ENCODE measurements around the gene KLC3.
"Not testable (repeated sequence)": the region's sequence is repeated elsewhere in the genome, so short reads cannot be mapped to it uniquely, and the experiment has no call there.

Gene KLC3

DNA sequence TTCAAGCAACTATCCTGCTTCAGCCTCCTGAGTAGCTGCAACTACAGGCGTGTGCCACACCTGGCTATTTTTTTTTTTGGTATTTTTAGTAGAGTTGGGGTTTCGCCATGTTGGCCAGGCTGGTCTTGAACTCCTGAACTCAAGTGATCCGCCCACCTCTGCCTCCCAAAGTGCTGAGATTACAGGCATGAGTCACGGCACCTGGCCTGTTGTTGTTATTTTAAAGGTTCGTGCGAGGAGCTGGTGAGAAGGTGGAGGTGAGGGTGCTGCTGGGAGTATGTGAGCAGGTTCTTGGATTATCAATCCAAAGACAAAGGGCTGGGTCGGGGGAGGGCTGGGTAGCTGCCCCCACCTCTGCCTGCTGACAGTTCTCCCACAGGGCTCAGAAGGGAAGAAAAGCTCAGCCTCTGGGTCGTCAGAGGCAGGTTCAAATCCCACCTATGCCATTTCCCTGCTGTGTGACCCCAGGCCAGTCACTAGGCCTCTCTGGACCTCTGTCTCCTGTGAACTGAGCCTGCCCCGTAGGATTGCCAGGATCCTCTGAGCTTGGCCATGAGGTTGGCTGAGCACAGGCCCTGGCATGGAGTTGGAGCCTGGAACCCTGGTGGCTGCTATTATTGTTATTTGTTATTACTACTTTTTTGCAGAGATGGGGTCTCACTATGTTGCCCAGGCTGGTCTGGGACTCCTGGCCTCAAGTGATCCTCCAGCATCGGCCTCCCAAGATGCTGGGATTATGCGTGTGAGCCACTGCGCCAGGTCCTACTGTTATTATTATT lies 19.4 kb upstream of the KLC3 start:
- no peak for DNase-seq (ENCODE audit: low read depth in 2 of 2)

DNA sequence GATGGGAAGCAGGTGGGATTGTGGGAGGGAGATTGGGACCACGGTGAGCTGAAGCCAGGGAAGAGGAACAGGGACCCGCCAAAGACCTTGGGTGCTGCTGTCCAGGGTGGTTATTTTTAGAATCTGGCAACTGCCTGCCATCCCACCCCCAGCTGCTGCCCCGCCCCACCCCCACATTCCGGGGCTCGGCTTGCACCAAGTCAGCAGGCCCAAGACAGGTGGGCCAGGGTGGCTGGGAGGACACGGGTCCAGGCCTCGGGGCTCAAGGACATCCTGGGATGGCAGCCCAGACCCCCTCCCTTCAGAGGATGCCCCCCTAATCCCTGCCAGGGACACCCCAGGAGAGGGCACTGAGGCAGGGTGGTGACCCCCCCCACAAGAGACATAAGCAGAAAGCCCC lies 18.7 kb upstream of the KLC3 start:
- DNase-seq (ENCODE audit: low read depth in 2 of 2) = no peak

DNA sequence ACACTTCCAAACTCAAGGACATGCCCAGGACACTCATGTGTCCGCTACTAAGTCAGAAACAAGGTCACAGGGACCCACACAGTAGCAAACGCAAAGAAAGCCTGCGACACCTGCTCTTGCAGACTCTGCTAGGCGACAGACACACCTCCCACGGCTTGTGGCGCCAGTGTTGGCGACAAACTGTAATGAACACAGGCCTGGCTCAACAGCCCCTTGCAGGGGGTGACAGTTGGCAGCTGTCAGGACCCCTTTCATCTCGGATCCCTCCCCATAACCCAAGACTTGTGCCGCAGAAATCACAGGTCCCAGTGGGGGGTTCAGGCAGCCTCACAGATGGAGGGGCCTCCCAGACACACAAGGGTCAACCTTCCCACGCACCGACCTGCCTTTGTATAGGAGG lies 18.2 kb upstream of the KLC3 start:
- DNase-seq (ENCODE audit: low read depth in 2 of 2) = no peak

DNA sequence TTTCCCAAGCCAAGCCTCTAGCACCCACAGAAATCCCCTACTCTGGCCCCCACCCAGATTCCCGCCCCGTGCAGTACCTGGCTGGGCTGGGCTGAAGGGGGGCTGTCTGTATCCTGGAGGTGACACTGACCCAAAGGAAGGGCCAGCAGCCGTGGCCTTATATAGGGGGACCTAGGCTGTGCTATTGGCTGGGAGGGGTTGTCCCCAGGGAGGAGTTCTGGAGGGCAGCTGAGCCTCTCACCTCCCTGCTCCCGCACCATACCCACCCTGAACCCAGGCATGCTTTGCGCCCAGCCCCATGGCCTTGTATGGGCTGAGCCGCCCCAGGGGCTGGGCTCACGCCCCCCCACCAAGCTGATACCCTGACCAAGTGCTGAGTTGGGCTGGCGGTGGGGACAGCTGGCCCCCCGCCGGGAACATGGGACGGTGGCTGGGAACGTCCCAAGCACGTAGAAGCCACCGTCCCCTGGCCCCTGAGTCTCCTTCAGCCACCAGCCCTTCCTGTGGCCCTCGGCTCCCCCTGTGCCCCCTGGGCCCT lies 17.7 kb upstream of the KLC3 start, which contains the start of gene CKM:
Gene CKM (minus strand): TSS at position 132 of the 538 bp plus-strand sequence. CDS start 3,162 bp downstream, outside the sequence.
- DNase-seq (ENCODE audit: low read depth in 2 of 2) = no peak

DNA sequence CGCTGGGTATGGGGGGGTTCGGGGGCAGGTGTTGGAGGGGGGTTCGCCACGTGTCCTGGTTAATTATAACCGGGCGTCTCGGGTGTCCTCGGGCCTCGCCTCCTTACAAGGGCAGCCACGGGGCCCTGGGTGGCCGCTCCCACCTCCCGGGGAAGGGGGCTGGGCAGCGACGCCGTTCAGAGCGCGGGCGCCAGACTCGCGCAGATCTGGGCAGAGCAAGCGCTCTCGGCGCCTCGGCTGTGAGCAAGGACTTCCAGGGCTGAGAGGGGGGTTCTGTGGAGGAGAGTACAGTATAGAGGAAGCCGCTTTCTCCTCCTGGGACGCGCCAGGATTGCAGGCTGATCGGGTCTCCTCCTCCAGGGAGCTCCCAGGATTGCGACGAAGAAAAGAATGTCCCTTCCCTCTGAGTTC lies 16.9 kb upstream of the KLC3 start:
- DNase-seq (ENCODE audit: low read depth in 2 of 2) = no peak

DNA sequence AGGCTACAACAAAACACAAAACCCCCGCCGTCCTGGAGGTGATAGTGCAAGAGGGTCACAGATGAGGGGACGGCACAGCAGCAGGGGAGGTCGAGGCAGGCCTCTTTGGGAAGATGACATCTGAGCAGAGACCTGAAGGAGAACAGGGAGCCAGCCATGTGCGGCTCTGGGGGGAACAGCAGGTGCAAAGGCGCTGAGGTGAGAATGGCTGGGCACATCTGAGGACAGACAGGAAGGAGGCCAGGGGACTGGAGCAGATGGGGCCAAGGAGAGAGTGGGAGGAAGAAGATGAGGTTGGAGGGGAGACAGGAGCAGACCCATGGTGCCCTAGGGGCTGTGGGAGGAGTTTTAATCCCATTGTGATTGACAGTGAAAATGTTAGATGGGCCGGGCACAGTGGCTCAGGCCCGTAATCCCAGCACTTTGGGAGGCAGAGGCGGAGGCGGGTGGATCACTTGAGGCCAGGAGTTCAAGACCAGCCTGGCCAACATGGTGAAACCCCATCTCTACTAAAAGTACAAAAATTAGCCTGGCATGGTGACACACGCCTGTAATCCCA lies 16.1 kb upstream of the KLC3 start:
- no peak for DNase-seq (ENCODE audit: low read depth in 2 of 2)

DNA sequence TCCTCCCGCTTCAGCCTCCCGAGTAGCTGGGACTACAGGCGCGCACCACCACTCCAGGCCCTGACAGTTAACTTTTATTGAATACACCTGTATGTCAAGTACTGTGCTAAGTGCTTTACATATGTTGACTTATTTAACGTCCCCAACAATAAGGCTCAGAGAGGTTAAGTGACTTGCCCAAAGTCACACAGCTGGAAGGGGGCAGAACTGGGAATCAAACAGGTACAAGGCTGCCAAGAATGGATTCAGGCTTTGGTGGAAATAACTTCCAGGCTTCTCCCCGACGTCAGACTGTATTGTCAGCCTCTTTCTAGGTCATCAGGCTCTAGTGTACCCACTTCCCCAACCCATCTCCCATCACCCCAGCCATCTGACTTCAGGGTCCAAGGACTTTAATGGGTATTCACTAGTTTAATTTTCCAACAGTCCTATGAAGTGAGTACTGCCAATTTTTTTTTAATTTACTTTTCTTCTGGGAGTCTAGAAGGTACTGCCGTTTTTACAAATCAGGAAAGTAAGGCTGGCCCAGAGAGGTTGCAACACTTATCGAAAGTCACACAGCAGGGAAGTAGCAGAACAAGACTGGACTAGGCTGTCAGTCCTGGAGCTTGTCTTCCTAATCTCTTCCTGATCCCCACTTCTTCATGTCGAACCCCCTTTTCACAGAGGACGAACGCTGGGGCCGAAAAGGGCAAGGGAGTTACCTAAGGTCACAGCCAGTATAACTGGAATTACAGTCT lies 13.0 kb upstream of the KLC3 start:
- no peak for DNase-seq (ENCODE audit: low read depth in 2 of 2)

DNA sequence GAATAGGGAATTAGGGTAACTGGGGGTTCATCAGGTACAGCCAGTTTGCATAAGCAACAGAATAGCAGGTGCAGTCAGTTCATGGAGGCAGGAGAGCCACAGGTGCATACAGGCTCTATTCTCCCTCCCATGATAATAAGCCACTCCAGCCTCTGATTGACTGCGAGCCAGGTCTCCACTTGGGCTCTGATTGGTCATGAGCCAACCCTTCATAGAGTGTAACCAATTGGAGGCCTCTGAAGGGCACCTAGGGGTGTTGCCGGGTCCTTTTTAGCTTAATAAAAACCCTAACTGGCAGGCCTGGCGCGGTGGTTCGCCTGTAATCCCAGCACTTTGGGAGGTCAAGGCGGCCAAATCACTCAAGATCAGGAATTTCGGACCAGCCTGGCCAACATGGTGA lies 9.1 kb upstream of the KLC3 start:
- no peak for DNase-seq (ENCODE audit: low read depth in 2 of 2)

DNA sequence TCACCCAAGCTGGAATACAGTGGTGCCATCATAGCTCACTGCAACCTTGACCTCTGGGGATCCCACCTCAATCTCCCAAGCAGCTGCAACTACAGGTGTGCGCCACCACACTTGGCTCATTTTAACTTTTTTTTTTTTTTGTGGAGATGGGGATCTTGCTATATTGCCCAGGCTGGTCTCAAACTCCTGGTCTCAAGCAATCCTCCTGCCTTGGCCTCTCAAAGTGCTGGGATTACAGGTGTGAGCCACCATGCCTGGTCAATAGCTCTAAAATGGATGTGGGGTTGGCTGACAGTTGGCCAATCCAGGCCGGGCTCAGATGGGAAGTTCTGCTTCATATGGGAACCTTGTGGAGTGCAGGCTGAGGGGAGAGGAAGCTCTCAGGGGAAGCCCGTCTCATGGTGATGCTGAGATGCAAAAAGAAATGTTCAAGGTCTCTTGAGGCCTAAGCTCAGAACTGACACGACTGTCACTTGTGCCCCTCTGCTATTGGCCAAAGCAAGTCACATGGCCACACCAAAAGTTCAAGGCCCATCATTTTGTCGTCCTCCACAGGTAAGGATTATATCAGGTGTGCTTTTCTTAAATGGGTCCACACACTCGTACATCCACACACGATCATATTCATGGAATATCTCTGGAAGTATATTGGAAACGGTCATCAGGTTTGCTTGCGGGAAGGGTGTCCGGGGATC lies 6.8 kb upstream of the KLC3 start:
- no peak for DNase-seq (ENCODE audit: low read depth in 2 of 2)

DNA sequence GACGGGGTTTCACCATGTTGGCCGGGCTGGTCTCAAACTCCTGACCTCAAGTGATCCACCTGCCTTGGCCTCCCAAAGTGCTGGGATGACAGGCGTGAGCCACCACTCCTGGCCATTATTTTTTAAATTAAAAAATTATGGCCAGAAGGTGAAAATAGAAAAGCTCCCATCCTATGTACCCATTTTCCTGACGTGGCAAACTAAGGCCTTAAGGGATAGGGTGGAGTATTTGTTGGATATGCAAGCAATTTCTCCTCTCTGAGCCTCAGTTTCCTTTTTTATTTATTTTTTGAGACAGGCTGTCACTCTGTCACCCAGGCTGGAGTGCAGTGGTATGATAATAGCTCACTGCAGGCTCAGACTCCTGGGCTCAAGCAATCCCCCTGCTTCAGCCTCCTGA lies 5.7 kb upstream of the KLC3 start:
- DNase-seq (ENCODE audit: low read depth in 2 of 2) = not testable (repeated sequence)

DNA sequence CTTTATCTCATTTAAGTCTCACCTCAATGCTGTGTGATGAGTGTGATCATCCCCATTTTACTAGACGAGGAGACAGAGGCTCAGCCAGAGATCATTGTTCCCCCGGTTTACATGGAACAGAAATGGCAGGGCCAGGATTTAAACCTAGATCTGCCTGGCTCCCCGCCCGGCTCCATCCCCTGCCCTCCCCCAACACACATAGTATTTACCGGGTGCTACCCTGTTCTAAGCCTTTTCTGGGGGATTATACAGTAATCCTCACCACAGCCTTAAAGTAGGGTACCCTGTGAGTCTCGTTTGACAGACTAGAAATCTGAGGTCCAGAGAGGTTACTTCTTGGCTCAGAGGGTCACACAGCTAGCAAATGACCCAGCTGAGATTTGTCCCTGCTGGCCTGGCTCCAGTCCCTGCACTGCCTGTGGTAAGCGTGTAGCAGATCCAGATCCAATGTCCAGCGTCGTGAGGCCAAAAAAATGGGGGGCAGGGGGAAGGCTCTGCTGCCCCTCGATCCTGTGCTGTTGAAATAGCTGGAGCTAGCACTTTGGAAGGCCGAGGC lies 3.8 kb upstream of the KLC3 start:
- no peak for DNase-seq (ENCODE audit: low read depth in 2 of 2)

DNA sequence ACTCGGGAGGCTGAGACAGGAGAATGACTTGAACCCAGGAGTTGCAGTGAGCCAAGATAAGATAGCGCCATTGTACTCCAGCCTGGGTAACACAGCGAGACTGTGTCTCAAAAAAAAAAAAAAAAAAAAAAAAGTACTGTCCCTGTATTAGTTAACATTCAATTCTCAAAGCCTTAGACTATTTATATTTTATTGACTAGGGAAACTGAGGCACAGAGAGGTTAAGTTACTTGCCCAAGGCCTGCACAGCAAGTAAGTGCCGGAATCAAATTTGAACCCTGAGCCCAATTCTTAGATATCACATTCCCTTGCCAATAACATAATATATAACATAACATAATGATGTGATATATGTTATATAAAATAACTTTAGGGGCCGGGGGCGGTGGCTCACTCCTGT lies 921 bp upstream of the KLC3 start:
- no peak for DNase-seq (ENCODE audit: low read depth in 2 of 2)

DNA sequence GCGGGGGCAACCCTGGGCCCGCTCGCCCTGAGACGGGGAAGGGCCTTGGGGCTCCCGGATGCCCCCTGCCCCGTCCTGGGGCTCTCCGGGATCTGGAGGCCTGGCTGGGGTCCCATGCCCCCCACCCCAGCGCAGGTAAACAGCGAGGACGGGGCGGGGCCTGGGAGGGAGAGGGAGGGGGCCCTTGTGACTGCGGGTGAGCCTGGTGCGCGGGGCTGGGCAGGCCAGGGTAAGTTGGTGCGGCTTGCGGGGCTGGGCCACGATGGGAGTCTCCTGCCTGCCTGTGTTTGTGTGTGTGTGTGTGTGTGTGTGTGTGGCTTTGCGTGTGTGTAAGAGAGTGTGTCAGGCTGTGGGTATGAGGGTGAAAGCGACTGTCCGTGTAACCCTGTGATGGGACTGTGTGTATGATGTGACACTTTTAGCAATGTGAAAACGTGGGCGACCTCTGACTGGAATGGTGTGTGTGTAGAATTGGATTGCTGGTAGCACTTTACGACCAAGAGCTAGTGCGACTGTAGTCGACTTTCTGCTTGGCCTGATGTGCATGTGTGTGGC lies 426 bp downstream of the KLC3 start:
- no peak for DNase-seq (ENCODE audit: low read depth in 2 of 2)

DNA sequence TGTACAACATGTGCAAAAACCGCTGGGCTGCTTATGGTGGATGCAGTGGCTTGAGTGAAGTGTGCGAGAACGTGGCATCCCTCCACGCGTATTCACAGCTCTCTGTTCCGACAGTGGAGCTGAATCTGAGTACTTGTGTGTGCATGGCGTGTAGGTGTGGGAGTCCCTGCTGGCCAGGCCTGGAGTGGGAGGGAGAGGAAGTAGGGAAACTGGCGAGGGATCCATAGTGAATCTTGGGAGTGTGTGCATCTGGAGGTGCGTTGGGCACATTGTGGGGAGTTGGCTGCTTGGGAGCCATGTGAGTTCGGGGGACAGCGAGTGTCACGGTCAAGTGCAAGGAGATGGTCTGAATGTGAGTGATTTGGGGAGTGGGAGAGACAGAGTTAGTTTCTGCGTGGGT lies 2.4 kb downstream of the KLC3 start:
- DNase-seq (ENCODE audit: low read depth in 2 of 2) = no peak

DNA sequence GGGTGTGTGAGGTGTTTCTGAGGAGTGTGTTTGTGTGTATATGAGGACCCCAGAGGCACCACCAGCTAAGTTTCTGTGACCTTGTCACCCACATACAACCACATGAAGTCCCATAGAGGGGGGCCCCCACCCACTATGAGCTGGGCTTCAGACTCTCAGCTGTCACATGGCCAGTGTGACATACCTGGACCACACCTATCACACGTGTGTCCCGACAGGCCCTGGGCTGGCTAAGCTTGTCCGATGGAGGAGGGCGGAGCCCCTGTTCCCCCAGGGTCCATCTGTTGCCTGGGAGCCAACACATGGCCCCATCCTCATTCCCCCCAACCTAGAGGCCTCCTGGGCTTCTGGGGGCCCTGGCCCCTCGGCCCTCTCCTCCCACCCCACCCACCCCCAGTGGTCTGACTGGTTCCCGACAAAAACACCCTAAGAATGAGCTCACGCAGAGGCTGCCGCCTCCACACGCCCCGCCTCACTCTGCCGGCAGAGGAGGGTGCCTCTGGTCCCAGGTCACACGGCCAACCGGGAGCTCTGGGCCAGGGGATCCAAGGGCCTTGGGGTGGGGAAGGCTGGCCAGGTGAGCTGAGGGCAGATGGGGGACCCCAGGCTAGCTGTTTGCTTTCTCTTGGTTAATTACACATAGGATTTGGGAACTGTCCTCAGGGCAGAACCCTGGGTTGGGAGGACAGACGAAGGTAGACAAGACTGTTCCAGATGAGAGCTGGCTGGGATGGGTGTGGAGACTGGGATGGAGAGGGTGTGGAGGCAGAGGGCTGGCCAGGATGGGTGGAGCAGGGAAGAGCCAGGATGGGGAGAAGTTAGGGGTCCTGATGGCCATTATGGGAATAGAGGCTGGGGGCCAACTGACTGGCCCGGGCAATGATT lies 4.3 kb downstream of the KLC3 start:
- no peak for DNase-seq (ENCODE audit: low read depth in 2 of 2)

DNA sequence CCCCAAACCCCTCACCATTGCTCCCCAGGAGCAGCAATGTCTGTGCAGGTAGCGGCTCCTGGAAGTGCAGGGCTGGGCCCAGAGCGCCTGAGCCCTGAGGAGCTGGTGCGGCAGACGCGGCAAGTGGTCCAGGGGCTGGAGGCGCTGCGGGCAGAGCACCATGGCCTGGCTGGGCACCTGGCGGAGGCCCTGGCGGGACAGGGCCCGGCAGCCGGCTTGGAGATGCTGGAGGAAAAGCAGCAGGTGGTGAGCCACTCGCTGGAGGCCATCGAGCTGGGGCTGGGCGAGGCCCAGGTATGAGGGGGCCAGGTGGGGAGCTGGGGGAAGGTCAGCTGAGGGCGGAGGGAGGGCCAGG lies 4.9 kb downstream of the KLC3 start:
- DNase-seq (ENCODE audit: low read depth in 2 of 2) = no peak

DNA sequence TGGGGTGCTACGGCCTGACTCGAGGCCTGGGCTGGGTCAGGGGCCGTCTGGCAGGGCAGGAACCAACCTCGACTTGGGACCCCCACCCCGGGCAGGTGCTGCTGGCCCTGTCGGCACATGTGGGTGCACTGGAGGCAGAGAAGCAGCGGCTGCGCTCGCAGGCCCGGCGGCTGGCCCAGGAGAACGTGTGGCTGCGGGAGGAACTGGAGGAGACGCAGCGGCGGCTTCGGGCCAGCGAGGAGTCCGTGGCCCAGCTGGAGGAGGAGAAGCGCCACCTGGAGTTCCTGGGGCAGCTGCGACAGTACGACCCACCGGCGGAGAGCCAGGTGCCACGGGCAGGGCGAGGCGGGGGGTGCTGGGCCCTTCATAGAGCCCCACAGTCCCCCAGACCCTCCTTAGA lies 5.9 kb downstream of the KLC3 start:
- no peak for DNase-seq (ENCODE audit: low read depth in 2 of 2)

DNA sequence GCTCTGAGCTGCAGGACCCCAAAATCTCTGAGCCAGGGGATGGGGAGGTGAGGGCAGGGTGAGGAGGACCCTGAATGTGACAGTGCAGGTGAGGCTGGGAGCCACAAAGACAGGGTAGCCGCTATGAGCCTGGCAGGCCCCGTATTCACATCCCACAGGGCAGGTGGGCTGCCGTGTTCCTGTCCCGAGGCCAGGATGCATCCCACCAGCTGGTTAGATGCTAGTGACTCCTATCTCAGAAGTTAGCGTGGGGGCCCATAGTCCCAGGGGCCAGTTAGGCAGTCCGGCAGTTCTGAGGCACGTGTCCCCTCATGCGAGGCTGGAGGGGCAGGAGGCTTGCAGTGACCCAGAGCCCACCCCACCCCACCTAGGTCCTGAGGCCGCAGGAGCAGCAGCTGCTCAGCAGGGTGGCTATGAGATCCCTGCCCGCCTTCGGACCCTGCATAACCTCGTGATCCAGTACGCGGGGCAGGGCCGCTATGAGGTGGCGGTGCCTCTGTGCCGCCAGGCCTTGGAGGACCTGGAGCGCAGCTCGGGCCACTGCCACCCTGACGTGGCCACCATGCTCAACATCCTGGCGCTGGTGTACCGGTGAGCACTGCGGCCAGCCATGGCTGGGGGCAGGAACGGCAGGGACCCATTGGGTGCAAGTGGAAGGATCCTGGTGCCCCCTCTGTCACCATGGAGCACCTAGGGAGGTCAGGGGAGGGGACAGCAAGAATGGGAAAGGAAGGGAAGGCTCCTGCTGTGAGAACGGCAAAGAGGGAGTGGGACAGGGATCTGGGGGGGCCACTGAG lies 7.2 kb downstream of the KLC3 start:
- DNase-seq (ENCODE audit: low read depth in 2 of 2) = no peak

DNA sequence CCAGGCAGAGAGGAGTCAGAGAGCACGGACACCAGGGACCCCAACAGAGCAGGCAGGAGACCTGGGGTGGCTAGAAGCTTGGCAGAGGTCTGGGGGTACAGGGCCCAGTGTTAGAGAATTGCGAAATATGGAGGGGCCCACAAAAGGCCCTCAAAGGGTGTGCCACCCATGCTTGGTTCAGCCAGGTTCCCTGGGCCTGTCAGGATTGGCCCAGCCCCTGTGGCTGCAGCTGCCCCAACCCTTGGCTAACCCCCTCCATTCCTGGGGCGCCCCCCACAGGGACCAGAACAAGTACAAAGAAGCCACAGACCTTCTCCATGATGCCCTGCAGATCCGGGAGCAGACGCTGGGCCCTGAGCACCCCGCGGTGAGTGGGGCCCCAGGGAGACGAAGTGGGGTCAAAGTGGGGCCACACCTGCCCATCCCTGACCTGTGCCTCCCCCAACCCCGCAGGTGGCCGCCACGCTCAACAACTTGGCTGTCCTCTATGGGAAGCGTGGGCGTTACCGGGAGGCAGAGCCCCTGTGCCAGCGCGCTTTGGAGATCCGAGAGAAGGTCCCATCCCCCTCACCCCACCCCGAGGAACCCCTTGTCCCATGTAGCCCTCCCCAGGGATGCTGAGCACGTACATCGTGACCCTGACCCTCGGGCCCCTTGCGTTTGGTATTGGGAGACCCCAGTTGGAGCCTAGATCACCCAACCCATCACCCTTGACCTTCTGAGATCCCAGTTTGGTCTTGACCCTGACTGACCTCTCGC lies 8.0 kb downstream of the KLC3 start:
- DNase-seq (ENCODE audit: low read depth in 2 of 2) = no peak

All from stimulated activated CD8-positive, alpha-beta memory T cell treated with anti-CD3 and anti-CD28 coated beads, Interleukin-15, amount 100 ng/mL, for 48 hours (primary cell).